Panc1 (cell line): ENCODE measurements around the gene NPAS2. TPM values are rescaled to one million over a fixed set of nuclear protein-coding genes. Genes with fewer than 3 reads are reported as not detected.

Source experiments
- ATAC-seq: fragments of 200-7000 bp; cut with Tn5 transposase; 2 replicates; pipeline ENCODE4 v1.9.1; 2020; ENCODE audit warnings: mild to moderate bottlenecking, moderate library complexity
- BruUV-seq: library from RNA; stranded (reverse); fragments of 400-500 nt; replicated peaks from 2 replicates; lab custom pipeline; 2021; lab: Mats Ljungman, UMichigan
- CTCF ChIA-PET: fragments of 300-600 bp; sonication (Branson Sonifier 250); formaldehyde crosslinking; loops from one replicate; lab custom pipeline; 2022; ENCODE audit warnings: antibody characterized with exemption; lab: Charles Lee
- POLR2A ChIA-PET: fragments of 300-600 bp; sonication (Branson Sonifier 250); formaldehyde crosslinking; loops from one replicate; lab custom pipeline; 2022; ENCODE audit warnings: antibody characterized with exemption; lab: Charles Lee
- DNase-seq: peaks from one replicate; pipeline ENCODE4 v3.0.0-alpha.2; 2010; ENCODE audit warnings: low read depth, low spot score
- H3K27ac ChIP-seq: 2 replicates; pipeline ENCODE4 v1.5.1; 2011; ENCODE audit warnings: mild to moderate bottlenecking, low read length, inconsistent platforms
- H3K27me3 ChIP-seq: fragments of 200-500 bp; sonication (Bioruptor generic); 2 replicates; pipeline ENCODE4 v1.6.0; 2014; ENCODE audit warnings: low read length, inconsistent platforms; ENCODE audit not compliant: control insufficient read depth, insufficient read depth
- H3K36me3 ChIP-seq: fragments of 200-500 bp; sonication (Bioruptor generic); 2 replicates; pipeline ENCODE4 v1.5.1; 2014; ENCODE audit warnings: inconsistent platforms, mild to moderate bottlenecking, low read length, moderate library complexity; ENCODE audit not compliant: control insufficient read depth, insufficient read depth
- H3K4me1 ChIP-seq: 2 replicates; pipeline ENCODE4 v1.5.1; 2011; ENCODE audit warnings: inconsistent platforms, mild to moderate bottlenecking, low read length, moderate library complexity; ENCODE audit not compliant: control insufficient read depth, insufficient read depth
- H3K4me3 ChIP-seq, 2 experiments: 2 replicates each; pipeline ENCODE4 v1.5.1; 2011 to 2012; ENCODE audit warnings: low read depth in 2 of 2, low read length in 2 of 2, mild to moderate bottlenecking in 2 of 2, inconsistent platforms in 1 of 2, moderate library complexity in 1 of 2
- H3K9me3 ChIP-seq: fragments of 200-500 bp; sonication (Bioruptor generic); 2 replicates; pipeline ENCODE4 v1.5.1; 2014; ENCODE audit warnings: low read depth, mild to moderate bottlenecking, inconsistent platforms, low read length, moderate library complexity; ENCODE audit not compliant: control insufficient read depth, insufficient read depth
- POLR2AphosphoS5 ChIP-seq: IDR thresholded peaks from 2 replicates; pipeline ENCODE4 v1.6.1; 2012; ENCODE audit warnings: mild to moderate bottlenecking, low read depth, low read length, moderate library complexity
- SIN3A ChIP-seq: IDR thresholded peaks from 2 replicates; pipeline ENCODE4 v1.6.1; 2012; ENCODE audit warnings: low read depth, mild to moderate bottlenecking, low read length, moderate library complexity, borderline replicate concordance; ENCODE audit not compliant: insufficient read depth
- TCF7L2 ChIP-seq: IDR thresholded peaks from 2 replicates; pipeline ENCODE4 v1.6.1; 2011; ENCODE audit warnings: mild to moderate bottlenecking, low read depth, low read length, inconsistent platforms
- in situ Hi-C: cut with HindIII; loops from 2 replicates; pipeline ENCODE4 v1.10.0; 2016; ENCODE audit warnings: low sequenced_read_pairs, low pct_unique_long_range_greater_than_20kb
- intact Hi-C: fragments of 100-400 bp; cut with micrococcal nuclease; formaldehyde crosslinking; loops from one replicate; pipeline ENCODE4 v1.10.0; 2022; ENCODE audit not compliant: unreplicated experiment
- total RNA-seq: library from RNA; stranded (reverse); gene quantifications from one replicate; pipeline ENCODE4 v1.2.1, GENCODE V29; 2021; ENCODE audit not compliant: unreplicated experiment
- TF ChIP-seq, protein P1 (sequence below), 2 experiments: IDR thresholded peaks; 2 replicates each; pipeline ENCODE4 v1.6.1; 2011 to 2012; ENCODE audit warnings: low read depth in 2 of 2, control low read depth in 1 of 2, low read length in 1 of 2, mild to moderate bottlenecking in 1 of 2, moderate library complexity in 1 of 2; ENCODE audit not compliant: insufficient read depth in 1 of 2
- TF ChIP-seq, protein P2 (sequence below): fragments of 450-650 bp; IDR thresholded peaks from 2 replicates; pipeline ENCODE4 v1.5.1; 2017; ENCODE audit warnings: mild to moderate bottlenecking

NPAS2 gene
- total RNA-seq, 1 experiment from 2014 or later = 72.8 TPM

DNA sequence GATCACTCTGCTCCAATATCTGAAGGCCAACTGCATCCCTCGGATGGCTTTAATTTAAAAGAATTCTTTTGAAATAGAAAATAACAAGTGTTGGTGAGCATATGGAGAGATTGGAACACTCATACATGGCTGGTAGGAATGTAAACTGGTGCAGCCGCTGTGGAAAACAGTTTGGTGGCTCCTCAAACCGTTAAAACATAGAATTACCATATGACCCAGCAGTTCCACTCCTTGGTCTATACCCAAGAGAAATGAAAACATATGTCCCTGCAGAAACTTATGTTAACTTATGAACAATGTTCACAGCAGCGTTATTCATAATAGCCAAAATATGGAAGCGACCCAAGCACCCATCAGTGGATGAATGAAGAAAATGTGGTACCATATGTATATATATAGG lies 60.1 kb downstream of the NPAS2 start:
- POLR2A ChIA-PET = no interaction called here
- H3K36me3 ChIP-seq = no peaks in the 10 kb centered on the region
- H3K4me1 ChIP-seq = peaks cover 37% of the 10 kb centered on the region
- intact Hi-C loops (no loop called here), in situ Hi-C loops (no loop called here)
- no peaks in the 10 kb centered on the region for H3K27me3 ChIP-seq
- H3K27ac ChIP-seq = no peak overlapping the region
- ATAC-seq = no peak
- no peaks in the 10 kb centered on the region for H3K9me3 ChIP-seq
- BruUV-seq = no TSS peak
- no peak for DNase-seq
- TF ChIP-seq SIN3A = no peak
- TF ChIP-seq TCF7L2 = no peak
- H3K4me3 ChIP-seq = no peak overlapping the region
- CTCF ChIA-PET = no interaction called here

DNA sequence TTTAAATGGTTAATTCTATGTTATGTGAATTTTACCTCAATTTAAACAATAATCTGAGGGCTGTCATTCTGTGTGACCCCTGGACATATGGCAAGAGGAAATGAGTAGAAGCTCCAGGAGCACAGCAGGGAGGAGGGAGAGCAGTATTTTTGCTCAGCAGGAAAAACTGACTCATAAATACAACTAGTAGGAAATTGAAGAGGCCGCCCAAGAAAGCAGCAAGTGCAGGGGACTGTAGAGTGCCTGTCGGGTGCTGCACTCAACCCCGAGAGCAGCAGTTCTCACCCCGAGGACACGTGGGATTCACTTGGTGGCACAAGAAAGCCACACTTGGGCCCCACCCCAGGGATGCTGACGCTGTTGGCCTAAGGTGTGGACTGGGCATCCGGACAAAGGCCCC lies 60.8 kb downstream of the NPAS2 start:
- POLR2A ChIA-PET = no interaction called here
- CTCF ChIA-PET = no interaction called here
- ATAC-seq (peak; percentile 18; the same call in 1 of the 2 replicates), DNase-seq (no peak)
- no peaks in the 10 kb centered on the region for H3K27me3 ChIP-seq
- H3K4me3 ChIP-seq = no peak overlapping the region
- in situ Hi-C loops (no loop called here), intact Hi-C loops (no loop called here)
- H3K9me3 ChIP-seq = no peaks in the 10 kb centered on the region
- H3K4me1 ChIP-seq = peaks cover 40% of the 10 kb centered on the region
- no peak overlapping the region for H3K27ac ChIP-seq
- TF ChIP-seq SIN3A = no peak
- TF ChIP-seq POLR2AphosphoS5 = no peak
- TF ChIP-seq, protein P1, sequence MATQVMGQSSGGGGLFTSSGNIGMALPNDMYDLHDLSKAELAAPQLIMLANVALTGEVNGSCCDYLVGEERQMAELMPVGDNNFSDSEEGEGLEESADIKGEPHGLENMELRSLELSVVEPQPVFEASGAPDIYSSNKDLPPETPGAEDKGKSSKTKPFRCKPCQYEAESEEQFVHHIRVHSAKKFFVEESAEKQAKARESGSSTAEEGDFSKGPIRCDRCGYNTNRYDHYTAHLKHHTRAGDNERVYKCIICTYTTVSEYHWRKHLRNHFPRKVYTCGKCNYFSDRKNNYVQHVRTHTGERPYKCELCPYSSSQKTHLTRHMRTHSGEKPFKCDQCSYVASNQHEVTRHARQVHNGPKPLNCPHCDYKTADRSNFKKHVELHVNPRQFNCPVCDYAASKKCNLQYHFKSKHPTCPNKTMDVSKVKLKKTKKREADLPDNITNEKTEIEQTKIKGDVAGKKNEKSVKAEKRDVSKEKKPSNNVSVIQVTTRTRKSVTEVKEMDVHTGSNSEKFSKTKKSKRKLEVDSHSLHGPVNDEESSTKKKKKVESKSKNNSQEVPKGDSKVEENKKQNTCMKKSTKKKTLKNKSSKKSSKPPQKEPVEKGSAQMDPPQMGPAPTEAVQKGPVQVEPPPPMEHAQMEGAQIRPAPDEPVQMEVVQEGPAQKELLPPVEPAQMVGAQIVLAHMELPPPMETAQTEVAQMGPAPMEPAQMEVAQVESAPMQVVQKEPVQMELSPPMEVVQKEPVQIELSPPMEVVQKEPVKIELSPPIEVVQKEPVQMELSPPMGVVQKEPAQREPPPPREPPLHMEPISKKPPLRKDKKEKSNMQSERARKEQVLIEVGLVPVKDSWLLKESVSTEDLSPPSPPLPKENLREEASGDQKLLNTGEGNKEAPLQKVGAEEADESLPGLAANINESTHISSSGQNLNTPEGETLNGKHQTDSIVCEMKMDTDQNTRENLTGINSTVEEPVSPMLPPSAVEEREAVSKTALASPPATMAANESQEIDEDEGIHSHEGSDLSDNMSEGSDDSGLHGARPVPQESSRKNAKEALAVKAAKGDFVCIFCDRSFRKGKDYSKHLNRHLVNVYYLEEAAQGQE (IDR thresholded peaks at IDR 0.05; ENCODE audit: insufficient read depth in 1 of 2, low read depth in 2 of 2, low read length in 1 of 2) = no peak
- TF ChIP-seq, protein P2, sequence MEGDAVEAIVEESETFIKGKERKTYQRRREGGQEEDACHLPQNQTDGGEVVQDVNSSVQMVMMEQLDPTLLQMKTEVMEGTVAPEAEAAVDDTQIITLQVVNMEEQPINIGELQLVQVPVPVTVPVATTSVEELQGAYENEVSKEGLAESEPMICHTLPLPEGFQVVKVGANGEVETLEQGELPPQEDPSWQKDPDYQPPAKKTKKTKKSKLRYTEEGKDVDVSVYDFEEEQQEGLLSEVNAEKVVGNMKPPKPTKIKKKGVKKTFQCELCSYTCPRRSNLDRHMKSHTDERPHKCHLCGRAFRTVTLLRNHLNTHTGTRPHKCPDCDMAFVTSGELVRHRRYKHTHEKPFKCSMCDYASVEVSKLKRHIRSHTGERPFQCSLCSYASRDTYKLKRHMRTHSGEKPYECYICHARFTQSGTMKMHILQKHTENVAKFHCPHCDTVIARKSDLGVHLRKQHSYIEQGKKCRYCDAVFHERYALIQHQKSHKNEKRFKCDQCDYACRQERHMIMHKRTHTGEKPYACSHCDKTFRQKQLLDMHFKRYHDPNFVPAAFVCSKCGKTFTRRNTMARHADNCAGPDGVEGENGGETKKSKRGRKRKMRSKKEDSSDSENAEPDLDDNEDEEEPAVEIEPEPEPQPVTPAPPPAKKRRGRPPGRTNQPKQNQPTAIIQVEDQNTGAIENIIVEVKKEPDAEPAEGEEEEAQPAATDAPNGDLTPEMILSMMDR = no peak
- TF ChIP-seq TCF7L2 = no peak
- BruUV-seq = no TSS peak
- no peaks in the 10 kb centered on the region for H3K36me3 ChIP-seq
